Measurements from ENCODE around the gene RFX6. TPM values are rescaled to one million over a fixed set of nuclear protein-coding genes. Genes with fewer than 3 reads are reported as not detected.

The RFX6 gene
- total RNA-seq, 1 experiment from 2014 or later = not detected

DNA sequence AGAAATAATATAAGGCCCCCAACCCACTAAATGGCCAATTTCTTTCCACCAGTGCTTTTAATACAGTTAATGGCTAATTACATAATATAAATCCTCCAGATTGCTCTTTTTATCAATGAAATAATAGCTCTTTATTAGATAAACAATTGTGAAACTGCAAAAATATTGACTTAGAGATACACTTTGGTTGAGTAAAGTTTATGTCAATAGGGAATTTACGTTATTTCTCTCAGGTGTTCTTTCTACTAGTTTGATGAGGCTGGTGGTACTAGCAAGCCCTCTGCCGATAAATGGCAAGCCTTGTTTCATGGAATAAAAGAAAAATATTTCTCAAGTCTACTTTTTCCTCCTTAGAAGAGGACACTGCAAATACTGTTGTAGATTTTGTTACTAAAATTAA is 18.9 kb downstream of the RFX6 start:
- BruUV-seq (replicated peaks) = no TSS peak
- intact Hi-C loops (cut with micrococcal nuclease) = no loop called here
- ATAC-seq (no peak), DNase-seq (ENCODE audit: low read depth, low spot score) (no peak)
- TF ChIP-seq, protein P1, sequence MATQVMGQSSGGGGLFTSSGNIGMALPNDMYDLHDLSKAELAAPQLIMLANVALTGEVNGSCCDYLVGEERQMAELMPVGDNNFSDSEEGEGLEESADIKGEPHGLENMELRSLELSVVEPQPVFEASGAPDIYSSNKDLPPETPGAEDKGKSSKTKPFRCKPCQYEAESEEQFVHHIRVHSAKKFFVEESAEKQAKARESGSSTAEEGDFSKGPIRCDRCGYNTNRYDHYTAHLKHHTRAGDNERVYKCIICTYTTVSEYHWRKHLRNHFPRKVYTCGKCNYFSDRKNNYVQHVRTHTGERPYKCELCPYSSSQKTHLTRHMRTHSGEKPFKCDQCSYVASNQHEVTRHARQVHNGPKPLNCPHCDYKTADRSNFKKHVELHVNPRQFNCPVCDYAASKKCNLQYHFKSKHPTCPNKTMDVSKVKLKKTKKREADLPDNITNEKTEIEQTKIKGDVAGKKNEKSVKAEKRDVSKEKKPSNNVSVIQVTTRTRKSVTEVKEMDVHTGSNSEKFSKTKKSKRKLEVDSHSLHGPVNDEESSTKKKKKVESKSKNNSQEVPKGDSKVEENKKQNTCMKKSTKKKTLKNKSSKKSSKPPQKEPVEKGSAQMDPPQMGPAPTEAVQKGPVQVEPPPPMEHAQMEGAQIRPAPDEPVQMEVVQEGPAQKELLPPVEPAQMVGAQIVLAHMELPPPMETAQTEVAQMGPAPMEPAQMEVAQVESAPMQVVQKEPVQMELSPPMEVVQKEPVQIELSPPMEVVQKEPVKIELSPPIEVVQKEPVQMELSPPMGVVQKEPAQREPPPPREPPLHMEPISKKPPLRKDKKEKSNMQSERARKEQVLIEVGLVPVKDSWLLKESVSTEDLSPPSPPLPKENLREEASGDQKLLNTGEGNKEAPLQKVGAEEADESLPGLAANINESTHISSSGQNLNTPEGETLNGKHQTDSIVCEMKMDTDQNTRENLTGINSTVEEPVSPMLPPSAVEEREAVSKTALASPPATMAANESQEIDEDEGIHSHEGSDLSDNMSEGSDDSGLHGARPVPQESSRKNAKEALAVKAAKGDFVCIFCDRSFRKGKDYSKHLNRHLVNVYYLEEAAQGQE (IDR thresholded peaks at IDR 0.05; ENCODE audit: low read depth) = no peak
- TF ChIP-seq, protein P2, sequence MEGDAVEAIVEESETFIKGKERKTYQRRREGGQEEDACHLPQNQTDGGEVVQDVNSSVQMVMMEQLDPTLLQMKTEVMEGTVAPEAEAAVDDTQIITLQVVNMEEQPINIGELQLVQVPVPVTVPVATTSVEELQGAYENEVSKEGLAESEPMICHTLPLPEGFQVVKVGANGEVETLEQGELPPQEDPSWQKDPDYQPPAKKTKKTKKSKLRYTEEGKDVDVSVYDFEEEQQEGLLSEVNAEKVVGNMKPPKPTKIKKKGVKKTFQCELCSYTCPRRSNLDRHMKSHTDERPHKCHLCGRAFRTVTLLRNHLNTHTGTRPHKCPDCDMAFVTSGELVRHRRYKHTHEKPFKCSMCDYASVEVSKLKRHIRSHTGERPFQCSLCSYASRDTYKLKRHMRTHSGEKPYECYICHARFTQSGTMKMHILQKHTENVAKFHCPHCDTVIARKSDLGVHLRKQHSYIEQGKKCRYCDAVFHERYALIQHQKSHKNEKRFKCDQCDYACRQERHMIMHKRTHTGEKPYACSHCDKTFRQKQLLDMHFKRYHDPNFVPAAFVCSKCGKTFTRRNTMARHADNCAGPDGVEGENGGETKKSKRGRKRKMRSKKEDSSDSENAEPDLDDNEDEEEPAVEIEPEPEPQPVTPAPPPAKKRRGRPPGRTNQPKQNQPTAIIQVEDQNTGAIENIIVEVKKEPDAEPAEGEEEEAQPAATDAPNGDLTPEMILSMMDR (IDR thresholded peaks at IDR 0.05 in 2 of 3, conservative IDR thresholded peaks at IDR 0.05 in 1 of 3; ENCODE audit: borderline replicate concordance in 1 of 3, insufficient read depth in 1 of 3, low read depth in 2 of 3, low read length in 2 of 3) = no peak
- Histone ChIP-seq H3K9me2 (ENCODE audit: insufficient read depth) (no peaks in the 10 kb centered on the region), H3K4me3 (replicated peaks in 1 of 2; ENCODE audit: low read depth in 1 of 2, low read length in 2 of 2) (no peak overlapping the region), H3K9me3 (ENCODE audit: control insufficient read depth in 1 of 2, insufficient read depth in 1 of 2, low read depth in 1 of 2, low read length in 2 of 2) (no peaks in the 10 kb centered on the region), H3K9ac (ENCODE audit: low read length) (no peak overlapping the region), H3K4me2 (ENCODE audit: low read length) (no peak overlapping the region), H3K79me2 (ENCODE audit: insufficient read depth, low read length) (no peaks in the 10 kb centered on the region), H3K27me3 (ENCODE audit: insufficient read depth, low read length) (no peaks in the 10 kb centered on the region), H2AFZ (ENCODE audit: low read depth, low read length, poor library complexity, severe bottlenecking) (no peak overlapping the region), H3K36me3 (ENCODE audit: control insufficient read depth in 1 of 2, insufficient read depth in 2 of 2, low read length in 2 of 2) (no peaks in the 10 kb centered on the region), H3K27ac (ENCODE audit: low read depth, low read length) (no peak overlapping the region), H3K4me1 (ENCODE audit: control insufficient read depth in 1 of 2, insufficient read depth in 2 of 2, low read length in 2 of 2) (no peaks in the 10 kb centered on the region), H4K20me1 (ENCODE audit: insufficient read depth) (no peaks in the 10 kb centered on the region)
- ChIA-PET CTCF (interaction anchor here (1.1 kb wide), 1 partner anchor 15 kb away, joined by 3 read pairs; no protein-coding TSS in a partner anchor), POLR2A (no interaction called here), RAD21 (ENCODE audit: low non-redundant PET in 1 of 2, low total read pairs in 2 of 2, uncharacterized antibody in 2 of 2, unreplicated experiment in 2 of 2) (no interaction called here)

DNA sequence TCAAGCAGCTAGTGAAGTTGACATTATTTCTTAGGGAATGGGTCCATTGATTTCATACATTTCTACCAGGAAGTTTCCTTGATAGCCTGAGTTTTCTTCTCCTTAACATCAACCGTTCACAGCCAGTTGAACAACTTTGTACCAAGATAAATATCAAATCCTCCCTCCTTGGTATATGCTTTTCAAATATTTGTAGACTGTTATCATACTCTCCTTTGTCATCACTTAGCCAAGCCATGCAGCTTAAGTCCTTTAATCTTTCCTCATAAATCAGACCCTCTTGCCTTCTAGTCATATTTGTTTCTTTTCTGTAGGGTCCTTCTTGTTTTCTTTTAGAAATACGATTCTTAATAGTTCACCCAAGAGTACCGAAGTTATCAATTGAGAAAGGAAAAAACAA is 25.6 kb downstream of the RFX6 start:
- no TSS peak for BruUV-seq (replicated peaks)
- Histone ChIP-seq H3K9me3 (ENCODE audit: control insufficient read depth in 1 of 2, insufficient read depth in 1 of 2, low read depth in 1 of 2, low read length in 2 of 2) (no peaks in the 10 kb centered on the region), H3K4me2 (ENCODE audit: low read length) (no peak overlapping the region), H3K27ac (ENCODE audit: low read depth, low read length) (no peak overlapping the region), H4K20me1 (ENCODE audit: insufficient read depth) (no peaks in the 10 kb centered on the region), H2AFZ (ENCODE audit: low read depth, low read length, poor library complexity, severe bottlenecking) (no peak overlapping the region), H3K9ac (ENCODE audit: low read length) (no peak overlapping the region), H3K36me3 (ENCODE audit: control insufficient read depth in 1 of 2, insufficient read depth in 2 of 2, low read length in 2 of 2) (no peaks in the 10 kb centered on the region), H3K4me3 (replicated peaks in 1 of 2; ENCODE audit: low read depth in 1 of 2, low read length in 2 of 2) (no peak overlapping the region), H3K4me1 (ENCODE audit: control insufficient read depth in 1 of 2, insufficient read depth in 2 of 2, low read length in 2 of 2) (no peaks in the 10 kb centered on the region), H3K9me2 (ENCODE audit: insufficient read depth) (no peaks in the 10 kb centered on the region), H3K79me2 (ENCODE audit: insufficient read depth, low read length) (no peaks in the 10 kb centered on the region), H3K27me3 (ENCODE audit: insufficient read depth, low read length) (no peaks in the 10 kb centered on the region)
- no peak for ATAC-seq
- no peak for DNase-seq (ENCODE audit: low read depth, low spot score)
- RAD21 ChIA-PET (ENCODE audit: low non-redundant PET in 1 of 2, low total read pairs in 2 of 2, uncharacterized antibody in 2 of 2, unreplicated experiment in 2 of 2) = no interaction called here
- CTCF ChIA-PET = no interaction called here
- TF ChIP-seq SP1 (IDR thresholded peaks at IDR 0.05; ENCODE audit: low read depth) (no peak), FOSL1 (IDR thresholded peaks at IDR 0.05; ENCODE audit: low read depth) (no peak), ZFX (IDR thresholded peaks at IDR 0.05) (no peak), YY1 (IDR thresholded peaks at IDR 0.05; ENCODE audit: extremely low read depth, insufficient replicate concordance, low read depth, low read length) (no peak), EZH2 (IDR thresholded peaks at IDR 0.05) (no peak), POLR2A (IDR thresholded peaks at IDR 0.05; ENCODE audit: borderline replicate concordance, extremely low read depth, insufficient read depth, insufficient read length) (no peak)
- POLR2A ChIA-PET = no interaction called here
- intact Hi-C loops (cut with micrococcal nuclease) = no loop called here

Measured in HCT116 (cell line).